Right ventricle myocardium inferior (tissue), 1 donor: ENCODE measurements around the gene H19. TPM values are rescaled to one million over a fixed set of nuclear protein-coding genes. Genes with fewer than 3 reads are reported as not detected.

Experiments
- ATAC-seq: fragments of 200-7000 bp; cut with Tn5 transposase; one replicate; pipeline ENCODE4 v1.9.1; 2020; ENCODE audit warnings: mild to moderate bottlenecking, moderate library complexity
- DNase-seq: peaks from one replicate; pipeline ENCODE4 v3.0.0; 2021; ENCODE audit errors: missing footprints
- intact Hi-C: fragments of 100-400 bp; cut with DNase I; formaldehyde crosslinking; loops from one replicate; pipeline ENCODE4 v1.11.0; 2022
- long read RNA-seq: library from polyadenylated mRNA; unstranded; transcript quantifications from one replicate; pipeline ENCODE4 v2.0.0, GENCODE V29; 2021
- total RNA-seq: library from RNA; stranded (reverse); fragmentation: NEBNext Ultra II Directional; extraction: Animal tissue kit (Norgen Biotek cat#: 25700); gene quantifications from one replicate; pipeline ENCODE4 v1.2.1, GENCODE V29; 2021
- donor health status: DM: no; HTN: yes; CAD: no; lungs with severe emphysema.

H19 gene
- total RNA-seq, result 611 TPM
- long read RNA-seq, transcript H19-203 (5 exons, 2,348 nt), result major isoform, 32 of 41 reads
- long read RNA-seq, partial matches to known transcripts, result 2 of 41 reads
- long read RNA-seq, other reads (novel, unspliced or antisense), result 0 of 41 reads

DNA sequence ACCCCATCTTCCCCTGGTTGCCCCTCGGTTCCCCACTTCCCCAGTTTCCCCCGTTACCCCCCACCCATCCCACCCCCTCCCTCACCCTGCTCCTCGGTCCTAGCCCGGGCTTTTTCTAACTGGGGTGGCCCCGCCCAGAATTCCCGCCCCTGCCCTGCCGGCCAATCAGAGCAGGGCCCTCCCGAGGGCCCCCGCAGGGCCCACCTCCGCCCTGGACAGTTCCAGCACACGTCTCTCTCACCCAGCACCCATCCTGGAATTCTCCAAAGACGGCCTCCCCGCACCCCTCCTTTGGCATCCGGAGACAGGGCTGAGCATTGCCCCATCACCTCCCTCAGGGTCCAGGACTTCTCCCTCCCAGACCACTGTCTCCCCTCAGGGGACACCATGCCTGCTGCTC is at the start of gene H19:
Gene H19 (minus strand): TSS at position 88 of the 400 bp plus-strand sequence.
- peak; percentile 70 for ATAC-seq
- intact Hi-C loops, result no loop called here

DNA sequence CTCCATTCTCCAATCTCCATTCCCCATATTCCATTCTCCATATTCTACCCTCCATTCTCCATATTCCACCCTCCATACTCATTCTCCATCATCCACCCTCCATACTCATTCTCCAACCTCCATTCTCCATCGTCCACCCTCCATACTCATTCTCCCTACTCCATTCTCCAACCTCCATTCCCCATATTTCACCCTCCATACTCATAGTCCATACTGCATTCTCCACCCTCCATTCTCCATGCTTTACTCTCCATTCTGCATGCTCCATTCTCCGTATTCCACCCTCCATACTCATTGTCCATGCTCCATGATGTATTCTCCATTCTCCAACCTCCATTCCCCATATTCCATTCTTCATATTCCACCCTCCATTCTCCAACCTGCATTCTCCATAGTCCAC is 44.3 kb upstream of the H19 start:
- DNase-seq, result no peak
- no peak for ATAC-seq
- intact Hi-C loops, result no loop called here

More for the DNA sequence above, at the start of gene H19:
- DNase-seq, result no peak

DNA sequence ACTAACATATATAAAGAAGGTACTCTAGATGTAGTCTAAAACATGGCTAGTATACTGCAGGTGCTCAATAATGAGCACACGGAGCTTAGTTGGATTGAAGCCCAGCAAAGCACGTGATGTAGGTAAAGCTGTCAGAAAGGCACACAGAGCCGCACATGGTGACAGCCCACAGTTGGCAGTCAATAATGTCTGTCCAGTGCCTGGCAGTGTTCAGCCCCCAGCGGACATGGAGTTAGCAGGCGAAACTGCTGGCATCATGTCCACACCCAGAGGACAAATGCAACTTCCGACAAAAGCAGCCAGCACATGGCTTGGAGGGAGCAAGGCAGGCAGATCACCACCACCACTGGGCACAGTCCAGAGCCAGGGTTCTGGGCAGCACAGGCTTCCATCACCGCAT is 43.5 kb upstream of the H19 start:
- intact Hi-C loops, result no loop called here
- DNase-seq, result no peak
- ATAC-seq, result no peak

DNA sequence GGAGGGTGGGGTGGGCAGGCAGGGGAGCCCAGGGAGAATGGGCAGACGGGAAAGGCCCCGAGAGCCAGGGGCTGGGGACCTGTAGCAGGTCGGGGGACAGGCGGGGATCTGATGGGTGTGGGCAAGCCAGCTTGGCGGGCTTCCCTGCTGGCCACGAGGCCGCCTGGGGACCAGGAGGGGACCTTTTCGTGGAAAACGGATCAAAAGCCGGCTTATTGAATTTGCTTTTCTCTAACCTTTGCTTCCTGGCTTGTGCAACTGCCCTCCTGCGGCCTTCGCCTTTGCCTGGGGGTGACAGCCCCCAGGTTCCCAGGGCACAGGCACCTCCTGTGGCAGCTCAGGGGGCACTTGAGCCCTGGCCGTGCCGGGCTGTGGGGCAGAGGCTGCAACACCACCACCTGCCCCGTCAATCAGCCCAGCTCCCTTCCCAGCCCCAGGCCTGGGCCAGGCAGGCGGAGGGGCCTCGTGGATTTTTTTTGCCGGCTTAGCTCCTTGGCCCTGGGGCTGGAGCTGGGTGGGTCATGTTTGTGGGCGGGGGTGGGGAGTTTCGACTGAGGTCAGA is 41.6 kb upstream of the H19 start:
- ATAC-seq, result no peak
- intact Hi-C loops, result no loop called here
- DNase-seq, result no peak

DNA sequence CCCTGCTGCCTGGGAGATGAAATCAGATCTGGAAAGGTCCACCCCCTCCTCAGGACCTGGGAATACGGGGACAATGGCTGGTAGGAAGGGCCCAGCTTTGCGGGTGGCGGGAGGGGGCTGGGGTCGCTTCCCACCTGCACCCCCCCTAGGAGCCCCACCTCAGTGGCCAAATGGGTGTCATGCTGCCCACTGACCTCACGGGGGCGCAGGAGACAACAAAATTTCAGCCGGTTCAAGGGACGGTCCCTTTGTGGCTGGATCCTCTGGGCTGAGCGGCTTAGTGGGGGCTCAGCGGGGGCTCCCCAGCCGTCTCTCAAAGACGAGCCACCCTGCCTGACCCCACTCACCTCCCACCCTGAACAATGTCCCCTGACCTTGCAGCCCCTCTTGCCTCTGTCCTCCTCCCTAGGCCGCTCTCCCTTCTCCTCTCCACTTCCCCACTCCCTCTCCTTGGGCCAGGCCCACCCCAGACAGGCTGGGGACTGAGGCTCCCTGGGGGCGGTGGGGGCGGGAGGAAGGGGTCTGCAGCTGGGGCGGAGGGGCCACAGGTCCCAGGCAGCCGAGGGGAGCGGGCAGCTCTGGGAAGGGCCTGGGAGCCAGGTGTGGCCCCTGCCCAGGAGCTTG is 39.3 kb upstream of the H19 start:
- intact Hi-C loops, result no loop called here

DNA sequence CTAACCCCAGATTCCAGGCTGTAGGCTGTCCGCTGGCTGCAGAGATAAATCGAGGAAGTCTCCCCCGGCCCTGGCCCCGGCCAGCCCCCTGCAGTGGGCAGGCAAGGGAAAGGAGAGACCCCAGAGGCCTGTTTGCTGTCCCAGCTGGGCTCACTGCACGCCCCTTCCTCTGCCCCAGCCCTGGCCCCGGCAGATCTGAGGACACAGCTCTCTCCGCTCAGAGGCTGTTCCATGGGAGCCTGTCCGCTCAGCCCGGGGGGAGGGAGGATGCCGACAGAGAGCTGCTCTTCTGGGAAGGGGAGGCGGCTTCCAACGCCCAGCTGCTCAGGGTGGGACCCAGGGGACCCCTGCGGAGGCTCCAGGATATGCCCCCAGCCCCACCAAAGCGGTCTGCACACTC is 37.7 kb upstream of the H19 start:
- ATAC-seq (no peak), DNase-seq (no peak)
- intact Hi-C loops, result no loop called here

More for the DNA sequence above, 39.3 kb upstream of the H19 start:
- ATAC-seq, result peak; percentile 60
- DNase-seq, result no peak

DNA sequence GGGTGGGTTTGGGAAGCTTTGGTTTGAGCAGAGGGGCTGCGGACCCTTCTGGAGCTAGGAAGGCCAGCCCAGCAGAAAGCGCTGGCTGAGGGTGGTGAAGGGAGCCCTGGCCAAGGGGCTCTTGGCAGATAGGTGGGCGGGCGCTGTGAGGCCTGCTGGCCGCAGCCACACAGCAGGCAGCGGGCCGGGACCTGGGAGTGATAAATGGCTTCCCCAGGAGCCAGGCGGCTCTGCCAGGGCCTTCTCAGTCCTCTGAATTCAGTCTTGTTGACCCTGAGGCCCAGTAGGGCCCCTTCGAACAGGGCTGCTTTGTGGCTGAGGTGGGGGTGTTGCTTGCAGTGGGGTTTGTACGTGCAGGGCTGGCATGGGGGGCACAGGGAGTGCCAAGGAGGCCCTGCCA is 33.4 kb upstream of the H19 start:
- DNase-seq, result no peak
- intact Hi-C loops, result no loop called here
- ATAC-seq, result no peak

DNA sequence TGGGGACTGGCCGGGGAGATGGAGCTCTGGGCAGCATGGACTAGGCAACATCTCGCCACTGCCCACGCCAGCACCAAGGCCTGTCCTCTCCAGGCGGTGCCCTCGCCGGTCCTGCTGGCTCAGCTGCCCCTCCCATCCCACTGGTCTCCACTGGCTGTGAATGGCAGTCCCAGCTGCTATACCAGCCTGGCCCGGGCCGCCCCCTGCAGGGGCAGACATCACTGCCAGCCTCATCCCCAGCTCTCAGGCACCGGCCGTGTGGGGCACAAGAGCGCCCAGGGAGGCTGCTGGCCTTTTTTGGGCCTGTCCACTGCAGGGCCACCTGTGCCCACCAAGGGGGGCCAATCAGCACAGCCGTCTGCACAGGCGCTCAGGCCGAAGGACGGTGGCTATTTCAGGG is 30.1 kb upstream of the H19 start:
- no peak for ATAC-seq
- intact Hi-C loops, result no loop called here

DNA sequence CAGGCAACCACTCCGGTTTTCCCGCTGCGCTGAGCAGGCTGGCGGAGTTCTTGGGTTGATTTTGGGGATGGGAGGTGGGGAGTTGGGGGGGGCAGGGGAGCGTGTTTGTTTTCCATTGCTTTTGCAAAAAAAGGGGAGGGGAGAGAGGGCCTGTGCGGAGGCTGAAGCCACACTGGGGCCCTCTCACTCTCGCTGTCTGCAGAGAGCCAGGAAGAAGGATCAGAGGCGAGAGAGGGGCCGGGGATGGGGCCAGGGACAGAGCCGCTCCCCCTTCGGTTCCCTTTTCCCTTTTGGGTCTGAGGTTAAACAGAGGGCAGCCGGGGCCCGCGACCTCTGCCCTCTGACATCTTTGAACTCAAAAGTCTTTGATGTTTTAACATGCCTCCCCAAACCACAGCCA is 17.4 kb upstream of the H19 start:
- ATAC-seq (no peak), DNase-seq (no peak)
- intact Hi-C loops, result no loop called here

More for the DNA sequence above, 30.1 kb upstream of the H19 start:
- no peak for DNase-seq

DNA sequence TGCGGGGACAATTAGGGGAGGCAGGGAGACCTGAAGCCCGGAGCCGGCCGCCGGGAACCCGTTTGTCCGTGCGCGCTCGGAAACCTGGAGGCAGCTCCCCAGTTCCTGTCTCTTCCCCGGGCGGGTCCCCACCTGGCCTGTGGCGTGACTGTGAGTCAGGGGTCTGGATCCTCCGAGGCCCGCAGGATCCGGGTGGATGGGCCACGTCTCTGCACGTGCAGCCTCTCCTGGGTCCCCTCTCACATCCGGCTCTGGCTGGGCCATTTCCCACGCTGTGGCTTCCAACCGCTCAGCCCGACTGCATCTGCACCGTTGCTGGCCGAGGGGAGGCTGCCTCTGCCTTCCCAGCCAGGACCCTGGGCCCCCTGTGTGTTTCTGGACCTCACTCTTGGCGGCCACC is 14.8 kb upstream of the H19 start:
- no peak for ATAC-seq
- no peak for DNase-seq
- intact Hi-C loops, result no loop called here

DNA sequence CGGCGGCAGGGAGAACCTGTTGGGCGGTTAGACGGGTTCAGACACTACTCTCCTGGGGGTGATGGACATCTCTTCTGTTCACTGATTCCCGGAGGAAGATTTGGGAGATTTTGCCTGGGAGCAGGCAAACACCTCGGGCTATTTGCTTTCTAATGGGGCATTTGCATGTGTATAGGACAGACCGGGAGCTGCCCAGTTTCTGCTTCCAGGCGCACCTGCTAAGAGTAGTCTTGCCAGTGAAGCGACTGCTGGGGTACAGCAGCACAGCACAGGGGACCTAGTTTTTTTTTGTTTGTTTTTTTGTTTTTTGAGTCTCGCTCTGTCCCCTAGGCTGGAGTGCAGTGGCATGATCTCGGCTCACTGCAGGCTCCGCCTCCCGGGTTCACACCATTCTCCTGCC is 6.8 kb upstream of the H19 start:
- DNase-seq (no peak), ATAC-seq (no peak)
- intact Hi-C loops, result no loop called here

DNA sequence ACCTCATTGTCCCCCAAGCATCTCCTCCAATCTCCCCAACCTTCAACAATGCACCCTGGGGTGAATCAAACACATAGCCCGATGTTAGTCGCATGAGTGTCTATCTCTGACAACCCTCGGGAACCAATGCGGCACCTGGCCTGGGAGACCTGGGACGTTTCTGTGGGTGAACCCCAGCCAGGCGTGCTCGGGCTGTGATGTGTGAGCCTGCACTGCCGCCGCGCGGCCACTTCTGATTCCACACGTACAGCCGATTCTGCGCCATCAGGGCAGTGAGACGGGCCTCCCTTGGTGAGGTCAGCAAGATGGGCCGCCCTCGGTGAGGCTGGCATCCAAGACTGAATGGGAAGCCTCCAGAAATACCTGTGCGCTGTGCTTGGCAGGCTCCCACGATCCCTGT is 5.2 kb upstream of the H19 start:
- ATAC-seq (peak; percentile 64), DNase-seq (no peak)
- intact Hi-C loops, result no loop called here

DNA sequence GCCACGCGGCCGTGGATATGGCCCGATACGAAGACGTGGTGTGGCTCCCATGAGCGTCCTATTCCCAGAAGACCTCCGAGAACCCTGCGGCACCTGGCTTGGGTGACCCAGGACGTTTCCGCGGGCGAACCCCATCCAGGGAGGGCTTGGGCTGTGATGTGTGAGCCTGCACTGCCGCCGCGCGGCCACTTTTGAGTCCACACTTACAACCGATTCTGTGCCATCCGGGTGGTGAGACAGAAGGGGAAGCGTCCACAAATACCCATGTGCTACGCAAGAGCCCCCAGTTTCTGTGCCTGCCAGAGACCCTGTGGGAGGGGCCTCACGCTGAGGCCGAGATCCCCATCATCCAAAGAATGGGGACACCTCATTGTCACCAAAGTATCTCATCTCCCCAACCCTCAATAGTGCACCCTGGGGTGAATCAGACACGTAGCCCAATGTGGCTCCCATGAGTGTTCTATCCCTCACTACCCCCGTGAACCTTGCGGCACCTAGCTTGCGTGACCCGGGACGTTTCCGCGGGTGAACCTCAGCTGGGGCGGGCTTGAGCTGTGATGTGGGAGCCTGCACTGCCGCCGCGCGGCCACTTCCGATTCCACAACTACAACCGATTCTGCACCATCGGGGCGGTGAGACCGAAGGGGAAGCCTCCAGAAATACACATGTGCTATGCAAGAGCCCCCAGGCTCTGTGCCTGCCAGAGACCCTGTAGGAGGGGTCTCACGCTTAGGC is 4.6 kb upstream of the H19 start:
- ATAC-seq (no peak), DNase-seq (no peak)
- intact Hi-C loops, result no loop called here

DNA sequence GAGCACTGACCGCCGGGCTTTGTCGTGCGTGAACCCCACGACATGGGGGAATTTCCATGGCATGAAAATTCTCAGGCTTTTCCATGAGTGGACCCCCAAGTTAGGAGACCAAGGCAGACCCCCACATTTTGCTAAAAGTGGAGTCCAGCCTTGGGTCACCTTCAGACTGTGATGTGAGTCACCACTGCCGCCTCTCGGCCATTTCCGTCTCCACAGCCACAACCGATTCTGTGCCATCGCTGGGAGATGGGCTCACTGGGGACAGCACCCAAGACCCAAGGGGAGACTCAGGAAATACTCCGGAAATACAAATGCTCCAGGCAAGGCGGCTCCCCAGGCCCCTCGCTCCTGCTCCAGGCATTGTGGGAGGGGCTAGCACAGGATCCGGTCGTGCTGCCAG is 1.2 kb upstream of the H19 start:
- ATAC-seq (no peak), DNase-seq (no peak)
- intact Hi-C loops, result no loop called here

DNA sequence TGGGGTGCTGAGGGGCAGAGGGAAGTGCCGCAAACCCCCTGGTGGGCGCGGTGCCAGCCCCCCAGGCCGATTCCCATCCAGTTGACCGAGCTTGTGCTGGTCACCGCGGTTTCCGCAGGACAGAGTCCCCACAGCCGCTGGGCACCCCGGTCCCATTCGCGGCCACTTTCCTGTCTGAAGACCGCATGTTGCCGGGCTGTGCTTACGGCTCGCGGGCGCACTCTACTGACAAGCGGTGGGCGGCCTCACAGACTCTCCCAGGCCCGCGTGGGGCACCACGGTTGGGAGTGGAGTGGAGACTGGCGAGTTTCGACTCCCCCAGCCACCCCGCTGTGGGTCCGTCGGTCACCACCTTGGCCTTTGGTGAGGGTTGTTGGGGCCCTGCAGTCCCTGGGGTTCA is 648 bp upstream of the H19 start:
- ATAC-seq (peak; percentile 78), DNase-seq (no peak)
- intact Hi-C loops, result no loop called here

DNA sequence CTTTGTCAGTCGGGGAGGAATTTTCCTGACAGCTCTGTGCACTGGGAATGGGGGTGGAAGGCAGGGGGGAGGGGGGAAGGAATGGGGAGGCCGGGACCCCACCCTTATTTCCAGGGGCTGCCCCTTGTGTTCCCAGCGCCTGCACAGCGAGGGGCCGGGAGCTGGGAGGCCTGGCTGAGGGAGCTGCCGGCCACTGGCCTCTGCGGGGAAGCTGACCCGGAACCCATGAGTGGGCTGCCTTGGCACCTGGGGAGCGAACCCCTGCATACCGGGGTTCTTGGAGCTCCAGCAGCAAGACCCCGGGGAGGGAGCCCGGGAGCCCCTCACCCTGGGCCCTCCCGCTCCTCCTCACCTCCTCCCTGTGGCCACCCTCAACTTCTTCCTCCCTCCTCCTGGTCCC is 3.5 kb downstream of the H19 start:
- intact Hi-C loops, result no loop called here
- ATAC-seq (no peak), DNase-seq (no peak)

DNA sequence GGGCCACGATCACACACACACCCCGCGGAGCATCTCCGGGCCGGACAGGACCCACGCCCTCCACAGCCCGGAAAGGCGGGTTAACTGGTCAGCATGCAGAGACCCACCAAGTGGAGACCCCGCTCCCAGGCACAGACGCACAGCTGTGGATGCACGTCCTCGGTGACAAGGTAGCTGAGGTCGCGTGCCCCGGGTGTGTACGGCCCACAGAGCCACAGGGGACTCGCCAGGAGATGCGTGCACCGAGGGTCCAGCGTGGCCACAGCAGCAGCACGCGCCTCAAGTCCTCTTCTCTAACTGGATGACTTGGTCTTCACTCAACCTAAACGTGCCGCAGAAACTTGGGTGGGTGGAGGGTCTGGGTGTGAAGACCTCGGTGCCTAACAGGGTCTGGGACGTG is 5.5 kb downstream of the H19 start:
- intact Hi-C loops, result no loop called here
- ATAC-seq, result no peak
- no peak for DNase-seq

DNA sequence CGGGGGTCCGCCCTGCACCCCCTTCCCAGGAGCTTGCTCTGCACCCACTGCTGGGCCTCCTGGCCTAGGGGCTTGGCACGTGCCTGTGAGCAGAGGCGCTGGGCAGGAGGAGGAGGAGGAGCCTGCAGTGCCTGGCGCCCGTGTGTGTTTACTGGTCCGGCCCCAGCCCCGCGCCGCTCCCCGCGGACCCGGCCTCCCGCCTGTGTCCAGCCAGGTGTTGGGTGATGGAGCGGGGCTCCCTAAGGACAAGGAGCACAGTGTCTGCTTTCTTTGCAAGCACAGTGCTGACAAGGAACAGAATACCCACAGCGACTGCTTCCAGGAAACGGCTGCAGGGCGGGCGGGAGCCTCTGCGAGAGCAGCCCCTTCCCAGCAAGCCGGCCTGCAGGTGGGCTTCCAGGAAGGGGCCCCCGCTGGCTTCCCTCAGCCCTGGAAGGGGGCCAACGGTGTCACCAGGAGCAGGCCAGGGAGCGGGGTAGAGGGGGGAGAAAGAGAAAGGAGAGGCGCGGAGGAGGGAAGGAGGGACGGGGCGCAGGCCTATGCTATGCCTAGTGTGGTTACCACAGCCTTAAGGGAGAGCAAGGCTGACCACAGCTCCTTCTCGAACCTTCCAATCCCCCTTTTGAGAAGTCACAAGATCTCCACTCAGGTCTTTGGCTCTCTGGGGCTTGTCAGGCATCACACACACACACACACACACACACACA is 6.6 kb downstream of the H19 start:
- peak; percentile 60 for ATAC-seq
- intact Hi-C loops, result no loop called here

DNA sequence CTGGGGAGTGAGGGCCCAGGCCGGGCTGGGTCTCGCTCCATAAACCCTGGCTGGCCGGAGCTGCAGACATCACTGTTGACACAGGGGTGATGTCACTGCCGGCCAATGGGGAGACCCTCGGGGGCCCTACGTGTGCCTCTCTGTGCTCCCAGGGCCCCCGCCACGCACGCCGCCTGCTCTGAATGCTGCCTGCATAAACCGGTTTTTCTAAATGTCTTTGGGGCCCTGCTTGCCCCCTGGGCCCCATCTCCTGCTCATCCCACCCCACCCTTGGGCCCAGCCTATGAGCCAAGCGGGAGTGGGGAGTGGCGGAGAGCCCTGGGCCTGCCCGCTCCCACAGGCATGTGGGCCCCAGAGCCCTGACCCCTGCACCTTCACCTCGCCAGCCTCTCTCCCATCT is 7.7 kb downstream of the H19 start:
- DNase-seq (no peak), ATAC-seq (no peak)
- intact Hi-C loops, result no loop called here

More for the DNA sequence above, 6.6 kb downstream of the H19 start:
- DNase-seq, result no peak
